Esophagus squamous epithelium (tissue), 5 donors: ENCODE measurements around the gene BCL7A. TPM values are rescaled to one million over a fixed set of nuclear protein-coding genes. Genes with fewer than 3 reads are reported as not detected.
A peak's percentile ranks its signal among the peaks of the same experiment; 100 is the strongest.
"Not testable (repeated sequence)": the region's sequence is repeated elsewhere in the genome, so short reads cannot be mapped to it uniquely, and the experiment has no call there.

Experiments used
- DNase-seq: peaks from one replicate; lab custom pipeline; 2025; lab: John Stamatoyannopoulos, UW
- H3K27ac ChIP-seq, 4 donors: fragments of 200-600 bp; sonication (generic); one replicate each; pipeline ENCODE4 v1.5.1; 2016 to 2019; ENCODE audit warnings: mild to moderate bottlenecking in 1 of 4
- H3K27me3 ChIP-seq, 4 donors: fragments of 200-600 bp; sonication (generic); 1 replicate in 3 of 4; 2 replicates in 1 of 4; pipeline versions ENCODE4 v1.5.1 to v1.6.0; 2017 to 2021; ENCODE audit warnings: antibody characterized with exemption in 1 of 4
- H3K36me3 ChIP-seq, 3 donors: fragments of 200-600 bp; sonication (generic); one replicate each; pipeline ENCODE4 v1.5.1; 2016 to 2019
- H3K4me1 ChIP-seq, 3 donors: fragments of 200-600 bp; sonication (generic); one replicate each; pipeline ENCODE4 v1.5.1; 2017 to 2019
- H3K4me3 ChIP-seq, 4 donors: fragments of 200-600 bp; sonication (generic); 1 replicate in 3 of 4; 2 replicates in 1 of 4; pipeline ENCODE4 v1.5.1; 2016 to 2019; ENCODE audit warnings: mild to moderate bottlenecking in 2 of 4, moderate library complexity in 1 of 4
- H3K9me3 ChIP-seq, 3 donors: fragments of 200-600 bp; sonication (generic); one replicate each; pipeline ENCODE4 v1.5.1; 2016 to 2019
- CTCF ChIP-seq, 6 experiments: fragments of 450-650 bp in 4 of 6; fragments of 200-600 bp in 2 of 6; sonication (generic) in 2 of 6; IDR thresholded peaks; one replicate each; pipeline ENCODE4 v1.5.1; 2016 to 2019; ENCODE audit warnings: antibody characterized with exemption in 6 of 6, mild to moderate bottlenecking in 4 of 6, moderate library complexity in 4 of 6
- POLR2A ChIP-seq, 4 donors: fragments of 450-650 bp; IDR thresholded peaks; one replicate each; pipeline ENCODE4 v1.6.1; 2017; ENCODE audit warnings: antibody characterized with exemption in 4 of 4, mild to moderate bottlenecking in 4 of 4, moderate library complexity in 3 of 4
- WGBS, 2 donors: methylation state at CpG; one replicate each; pipeline ENCODE4 v1.1.5; 2018; 5-methylcytosine and 5-hydroxymethylcytosine counted together
- intact Hi-C: fragments of 100-400 bp; cut with DNase I; formaldehyde crosslinking; loops from one replicate; pipeline ENCODE4 v1.15.0; 2022
- total RNA-seq, 4 donors: library from RNA; depleted of rRNA; stranded (reverse); fragments of >200 nt; gene quantifications; one replicate each; pipeline ENCODE4 v1.1.0, GENCODE V29; 2016
- donor health status: DM: yes; HTN: yes; CAD: no.

Gene BCL7A
- total RNA-seq, 4 donors from 2014 or later = 2.5 to 8.6 (median 5.1) TPM

DNA sequence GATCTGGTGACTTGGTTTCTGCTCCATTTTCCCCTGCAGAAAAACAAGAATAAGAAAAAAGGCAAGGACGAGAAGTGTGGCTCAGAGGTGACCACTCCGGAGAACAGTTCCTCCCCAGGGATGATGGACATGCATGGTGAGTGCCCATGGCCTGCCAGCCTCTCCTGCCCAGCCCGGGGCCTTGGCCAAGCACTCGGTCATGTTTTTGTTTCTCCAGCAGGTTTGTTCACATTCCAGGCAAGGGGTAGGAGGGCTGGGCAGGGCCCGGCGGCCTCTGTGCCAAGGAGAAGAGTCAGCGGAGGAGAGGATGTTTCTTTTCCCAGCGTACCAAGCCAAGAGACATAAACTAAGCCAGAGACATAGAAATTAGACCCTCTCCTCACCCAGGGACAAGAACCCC is 13.6 kb downstream of the BCL7A start:
- peaks cover 0 to 31% (median 0%) of the 10 kb centered on the region in 3 donors for H3K36me3 ChIP-seq
- H3K4me1 ChIP-seq = peaks cover 1 to 31% (median 16%) of the 10 kb centered on the region in 3 donors
- H3K4me3 ChIP-seq = no peak overlapping the region
- DNase-seq = no peak
- TF ChIP-seq CTCF (IDR thresholded peaks at IDR 0.05) (no peak), POLR2A (IDR thresholded peaks at IDR 0.05) (no peak)
- peak overlapping the region in 3 of 4 donors; percentile 48 to 53 (median 50) for H3K27ac ChIP-seq
- H3K9me3 ChIP-seq = no peaks in the 10 kb centered on the region
- intact Hi-C loops = no loop called here
- no peaks in the 10 kb centered on the region for H3K27me3 ChIP-seq
- 50 to 69% methylated on average over 2 of the region's 8 CpGs for WGBS, 2 donors

DNA sequence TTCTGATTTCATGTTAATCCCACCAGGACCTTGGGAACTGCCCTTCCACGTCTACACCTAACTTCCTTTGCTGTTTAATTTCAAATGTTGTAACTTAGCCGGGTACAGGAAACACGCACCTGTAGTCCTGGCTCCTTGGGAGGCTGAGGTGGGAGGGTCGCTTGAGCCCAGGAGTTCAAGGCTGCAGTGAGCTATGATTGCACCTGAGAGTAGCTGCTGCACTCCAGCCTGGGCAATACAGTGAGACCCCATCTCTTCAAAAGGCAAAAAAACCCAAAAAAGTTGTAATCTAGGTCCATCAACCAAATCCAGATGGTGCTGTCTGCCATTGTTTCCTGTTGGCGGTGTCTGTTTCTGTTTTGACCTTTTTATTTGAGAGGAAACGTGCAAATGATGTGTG is 14.5 kb downstream of the BCL7A start:
- TF ChIP-seq POLR2A (IDR thresholded peaks at IDR 0.05) (no peak), CTCF (IDR thresholded peaks at IDR 0.05) (no peak)
- H3K36me3 ChIP-seq = peaks cover 0 to 40% (median 0%) of the 10 kb centered on the region in 3 donors
- intact Hi-C loops = no loop called here
- WGBS, 2 donors = 78 to 90% methylated on average over 3 to 6 of the region's 6 CpGs
- H3K4me3 ChIP-seq = no peak overlapping the region
- H3K9me3 ChIP-seq = no peaks in the 10 kb centered on the region
- no peak overlapping the region for H3K27ac ChIP-seq
- peaks cover 0 to 23% (median 11%) of the 10 kb centered on the region in 3 donors for H3K4me1 ChIP-seq
- no peaks in the 10 kb centered on the region for H3K27me3 ChIP-seq
- no peak for DNase-seq

DNA sequence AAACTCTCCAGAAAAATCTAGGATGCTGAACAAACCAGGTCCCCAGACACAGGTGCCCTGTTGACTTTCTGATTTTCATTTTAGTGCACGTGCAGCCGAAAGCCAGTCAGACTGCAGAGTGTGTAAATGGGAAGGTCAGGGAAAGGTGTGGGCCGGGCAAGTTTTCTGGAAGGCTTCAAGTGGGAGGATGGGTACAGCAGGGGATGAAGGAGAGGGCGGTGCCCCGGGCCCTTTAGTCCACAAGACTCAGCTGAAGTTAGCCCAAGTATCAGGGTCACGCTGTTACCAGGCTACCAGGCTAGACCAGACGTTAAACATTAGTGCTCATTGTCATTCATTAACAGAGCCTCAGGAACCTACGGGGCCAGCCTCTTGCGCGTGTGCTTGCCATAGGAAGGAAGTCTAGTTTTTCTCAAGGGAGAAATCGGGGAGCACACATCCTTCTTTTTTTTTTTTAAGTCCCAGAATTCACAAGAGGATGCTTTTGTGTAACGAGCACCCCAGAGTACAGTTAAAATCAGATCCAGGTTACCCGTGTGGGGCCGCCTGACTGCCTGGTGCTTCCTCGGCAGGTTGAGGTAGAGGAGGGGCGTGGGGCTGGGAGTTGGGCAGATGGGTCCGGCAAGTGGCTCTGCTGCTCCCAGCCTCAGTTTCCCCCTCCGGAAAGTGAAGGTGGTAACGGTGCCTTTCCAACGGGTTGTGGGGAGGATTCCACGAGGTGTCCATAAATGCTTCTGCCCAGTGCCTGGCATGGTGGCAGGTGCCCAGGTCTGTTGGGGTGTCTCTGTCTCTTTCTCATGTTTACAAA is 19.1 kb downstream of the BCL7A start:
- H3K27ac ChIP-seq = no peak overlapping the region
- WGBS, 2 donors = 81 to 84% methylated on average over 15 to 20 of the region's 21 CpGs

GRCh38 chr12:122041458-122041857 is 19.8 kb downstream of the BCL7A start:
- not testable (repeated sequence) for H3K4me3 ChIP-seq, H3K4me1 ChIP-seq, H3K9me3 ChIP-seq, H3K27ac ChIP-seq, DNase-seq, H3K27me3 ChIP-seq
- peaks cover 0 to 63% (median 0%) of the 10 kb centered on the region in 3 donors for H3K36me3 ChIP-seq
- intact Hi-C loops = loop anchor here (10.0 kb wide), 1 partner anchor 143 kb away; the partner anchor contains the start of gene LRRC43
- WGBS, 2 donors = 76 to 86% methylated on average over 2 of the region's 3 CpGs

More for the DNA sequence above, 19.1 kb downstream of the BCL7A start:
- intact Hi-C loops = loop anchor here (10.0 kb wide), 1 partner anchor 144 kb away; the partner anchor contains the start of gene LRRC43
- H3K9me3 ChIP-seq = no peaks in the 10 kb centered on the region
- peaks cover 0 to 6% (median 5%) of the 10 kb centered on the region in 3 donors for H3K4me1 ChIP-seq
- peaks cover 0 to 63% (median 0%) of the 10 kb centered on the region in 3 donors for H3K36me3 ChIP-seq
- no peak for DNase-seq
- TF ChIP-seq CTCF (IDR thresholded peaks at IDR 0.05) = no peak
- TF ChIP-seq POLR2A (IDR thresholded peaks at IDR 0.05) = no peak
- H3K4me3 ChIP-seq = no peak overlapping the region
- no peaks in the 10 kb centered on the region for H3K27me3 ChIP-seq

DNA sequence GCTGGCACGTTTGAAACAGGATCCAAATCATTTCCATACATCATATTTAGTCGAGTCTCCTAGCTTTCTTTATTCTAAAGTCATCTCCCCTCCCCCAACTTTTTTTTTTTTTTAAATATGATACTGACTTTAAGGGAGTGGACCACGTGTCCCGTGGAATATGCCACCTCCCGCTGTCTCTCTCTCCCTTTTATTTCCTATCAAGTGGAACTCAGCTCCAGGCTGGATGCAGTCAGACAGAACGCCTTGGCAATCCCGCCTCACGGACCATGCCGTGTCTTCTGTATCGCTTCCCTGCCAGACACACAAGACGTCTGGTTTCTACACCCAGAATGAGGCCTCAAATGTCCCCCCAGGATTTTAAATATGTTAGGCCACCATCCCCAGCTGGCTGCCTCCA is 21.2 kb downstream of the BCL7A start:
- Histone ChIP-seq H3K9me3 (no peaks in the 10 kb centered on the region), H3K27me3 (no peaks in the 10 kb centered on the region), H3K4me1 (peaks cover 0 to 3% (median 0%) of the 10 kb centered on the region in 3 donors), H3K27ac (no peak overlapping the region), H3K36me3 (peaks cover 0 to 53% (median 0%) of the 10 kb centered on the region in 3 donors), H3K4me3 (no peak overlapping the region)
- no peak for DNase-seq
- WGBS, 2 donors = 87 to 88% methylated on average over 10 to 11 of the region's 11 CpGs
- intact Hi-C loops = loop anchor here (10.0 kb wide), 1 partner anchor 142 kb away; the partner anchor contains the start of gene LRRC43
- TF ChIP-seq CTCF (IDR thresholded peaks at IDR 0.05) (no peak), POLR2A (IDR thresholded peaks at IDR 0.05) (no peak)
